CD4-positive, alpha-beta T cell treated with Interleukin-17A for 4 hours (primary cell): Measurements from ENCODE around the gene ATP10D.
"Not testable (repeated sequence)": the region's sequence is repeated elsewhere in the genome, so short reads cannot be mapped to it uniquely, and the experiment has no call there.

ENCODE experiments used
- DNase-seq: peaks from one replicate; pipeline ENCODE4 v3.0.0-alpha.2; 2020; ENCODE audit warnings: mixed read lengths

ATP10D gene

GRCh38 chr4:47538111-47538824, 53.2 kb downstream of the ATP10D start:
- no peak for DNase-seq

- no peak for DNase-seq
These were observed 53.7 kb downstream of the ATP10D start for GRCh38 chr4:47538825-47539154.

- DNase-seq, result not testable (repeated sequence)
These were observed 57.6 kb downstream of the ATP10D start for GRCh38 chr4:47542640-47543039.

- DNase-seq, result no peak
These were observed 58.3 kb downstream of the ATP10D start for GRCh38 chr4:47543331-47543730.

GRCh38 chr4:47550357-47550756, 65.3 kb downstream of the ATP10D start:
- not testable (repeated sequence) for DNase-seq

- DNase-seq, result no peak
These were observed 65.9 kb downstream of the ATP10D start for GRCh38 chr4:47550899-47551548.

GRCh38 chr4:47551682-47552081, 66.6 kb downstream of the ATP10D start:
- DNase-seq, result no peak

GRCh38 chr4:47553329-47554125, 68.5 kb downstream of the ATP10D start:
- no peak for DNase-seq

- DNase-seq, result not testable (repeated sequence)
These were observed 70.8 kb downstream of the ATP10D start for GRCh38 chr4:47555920-47556319.

- DNase-seq, result no peak
These were observed 72.2 kb downstream of the ATP10D start for GRCh38 chr4:47557255-47557654.

GRCh38 chr4:47560682-47561081, 75.6 kb downstream of the ATP10D start:
- DNase-seq, result no peak

- DNase-seq, result no peak
These were observed 76.3 kb downstream of the ATP10D start for GRCh38 chr4:47561331-47561730.

GRCh38 chr4:47562297-47562696, 77.2 kb downstream of the ATP10D start:
- DNase-seq, result no peak

- DNase-seq, result no peak
These were observed 81.5 kb downstream of the ATP10D start for GRCh38 chr4:47566566-47566965.

GRCh38 chr4:47566969-47567368, 81.9 kb downstream of the ATP10D start:
- DNase-seq, result no peak

- DNase-seq, result no peak
These were observed 82.4 kb downstream of the ATP10D start for GRCh38 chr4:47567511-47567910.

- DNase-seq, result no peak
These were observed 85.7 kb downstream of the ATP10D start for GRCh38 chr4:47570816-47571215.

GRCh38 chr4:47572981-47573380, 87.9 kb downstream of the ATP10D start:
- no peak for DNase-seq

GRCh38 chr4:47577779-47578553, 92.9 kb downstream of the ATP10D start:
- no peak for DNase-seq

- DNase-seq, result no peak
These were observed 94.2 kb downstream of the ATP10D start for GRCh38 chr4:47579235-47579634.

GRCh38 chr4:47590325-47590724, 105.2 kb downstream of the ATP10D start:
- no peak for DNase-seq

GRCh38 chr4:47597696-47598095, 112.6 kb downstream of the ATP10D start:
- no peak for DNase-seq

GRCh38 chr4:47598320-47598719, 113.2 kb downstream of the ATP10D start:
- DNase-seq, result no peak
